HEK293 (cell line): ENCODE results near the gene GNG4.

Experiments used
- EGR2 ChIP-seq: fragments of 450-650 bp; formaldehyde crosslinking; IDR thresholded peaks from 2 replicates; pipeline ENCODE4 v1.5.1; 2016; ENCODE audit warnings: low read depth, missing biosample characterization, missing genetic modification characterization
- GLI2 ChIP-seq: fragments of 450-650 bp; formaldehyde crosslinking; IDR thresholded peaks from 2 replicates; pipeline ENCODE4; 2017; ENCODE audit warnings: missing biosample characterization, missing genetic modification characterization, low read depth, borderline replicate concordance
- GLIS2 ChIP-seq: fragments of 450-650 bp; formaldehyde crosslinking; IDR thresholded peaks from 2 replicates; pipeline ENCODE4 v1.5.1; 2016; ENCODE audit warnings: missing biosample characterization, missing genetic modification characterization
- REST ChIP-seq: fragments of 450-650 bp; formaldehyde crosslinking; IDR thresholded peaks from 2 replicates; pipeline ENCODE4 v1.5.1; 2016; ENCODE audit warnings: missing biosample characterization, missing genetic modification characterization
- SCRT2 ChIP-seq: fragments of 450-650 bp; formaldehyde crosslinking; IDR thresholded peaks from 2 replicates; pipeline ENCODE4 v1.5.1; 2016; ENCODE audit warnings: missing biosample characterization, missing genetic modification characterization
- TRIM28 ChIP-seq: IDR thresholded peaks from 2 replicates; pipeline ENCODE4 v1.6.1; 2011; ENCODE audit warnings: low read length, control low read depth, borderline replicate concordance
- TSHZ1 ChIP-seq: fragments of 450-650 bp; formaldehyde crosslinking; IDR thresholded peaks from 2 replicates; pipeline ENCODE4 v1.5.1; 2016; ENCODE audit warnings: missing biosample characterization, missing genetic modification characterization, borderline replicate concordance
- ZBTB21 ChIP-seq: fragments of 450-650 bp; formaldehyde crosslinking; IDR thresholded peaks from 2 replicates; pipeline ENCODE4 v1.5.1; 2017; ENCODE audit warnings: missing biosample characterization, missing genetic modification characterization
- ZBTB44 ChIP-seq: fragments of 450-650 bp; IDR thresholded peaks from 2 replicates; pipeline ENCODE4 v1.5.1; 2018; ENCODE audit warnings: missing biosample characterization, mild to moderate bottlenecking, missing genetic modification characterization
- ZEB2 ChIP-seq: fragments of 450-650 bp; formaldehyde crosslinking; IDR thresholded peaks from 2 replicates; pipeline ENCODE4 v1.5.1; 2016; ENCODE audit warnings: missing biosample characterization, missing genetic modification characterization
- ZNF146 ChIP-seq: fragments of 450-650 bp; formaldehyde crosslinking; IDR thresholded peaks from 2 replicates; pipeline ENCODE4 v1.5.1; 2016; ENCODE audit warnings: missing biosample characterization, missing genetic modification characterization
- ZNF169 ChIP-seq: fragments of 450-650 bp; formaldehyde crosslinking; IDR thresholded peaks from 2 replicates; pipeline ENCODE4 v1.5.1; 2016; ENCODE audit warnings: missing biosample characterization, missing genetic modification characterization
- ZNF239 ChIP-seq: fragments of 450-650 bp; formaldehyde crosslinking; IDR thresholded peaks from 2 replicates; pipeline ENCODE4 v1.5.1; 2016; ENCODE audit warnings: missing biosample characterization, missing genetic modification characterization
- ZNF24 ChIP-seq: fragments of 450-650 bp; formaldehyde crosslinking; IDR thresholded peaks from 2 replicates; pipeline ENCODE4 v1.5.1; 2016; ENCODE audit warnings: missing biosample characterization, missing genetic modification characterization
- ZNF248 ChIP-seq: fragments of 450-650 bp; formaldehyde crosslinking; IDR thresholded peaks from 2 replicates; pipeline ENCODE4 v1.5.1; 2017; ENCODE audit warnings: missing biosample characterization, missing genetic modification characterization
- ZNF274 ChIP-seq, 2 experiments: fragments of 200-500 bp in 1 of 2; fragments of 450-650 bp in 1 of 2; sonication (Bioruptor generic) in 1 of 2; formaldehyde crosslinking in 1 of 2; IDR thresholded peaks; 2 replicates each; pipeline versions ENCODE4 v1.5.1 to v1.6.1; 2014 to 2016; ENCODE audit warnings: borderline replicate concordance in 1 of 2, inconsistent platforms in 1 of 2, low read length in 1 of 2, missing biosample characterization in 1 of 2, missing genetic modification characterization in 1 of 2
- ZNF302 ChIP-seq: fragments of 450-650 bp; formaldehyde crosslinking; IDR thresholded peaks from 2 replicates; pipeline ENCODE4 v1.5.1; 2016; ENCODE audit warnings: missing biosample characterization, missing genetic modification characterization, low read depth
- ZNF423 ChIP-seq: fragments of 450-650 bp; formaldehyde crosslinking; IDR thresholded peaks from 2 replicates; pipeline ENCODE4 v1.5.1; 2016; ENCODE audit warnings: missing biosample characterization, missing genetic modification characterization
- ZNF488 ChIP-seq: fragments of 450-650 bp; formaldehyde crosslinking; IDR thresholded peaks from 2 replicates; pipeline ENCODE4 v1.5.1; 2016; ENCODE audit warnings: missing biosample characterization, missing genetic modification characterization
- ZNF521 ChIP-seq: fragments of 450-650 bp; formaldehyde crosslinking; IDR thresholded peaks from 2 replicates; pipeline ENCODE4 v1.5.1; 2017; ENCODE audit warnings: missing biosample characterization, mild to moderate bottlenecking, missing genetic modification characterization
- ZNF544 ChIP-seq: fragments of 450-650 bp; formaldehyde crosslinking; IDR thresholded peaks from 2 replicates; pipeline ENCODE4 v1.5.0; 2017; ENCODE audit warnings: missing biosample characterization, missing genetic modification characterization
- ZNF571 ChIP-seq: fragments of 450-650 bp; formaldehyde crosslinking; IDR thresholded peaks from 2 replicates; pipeline ENCODE4 v1.5.0; 2017; ENCODE audit warnings: missing biosample characterization, missing genetic modification characterization
- ZNF585B ChIP-seq: fragments of 450-650 bp; formaldehyde crosslinking; IDR thresholded peaks from 2 replicates; pipeline ENCODE4 v1.5.1; 2016; ENCODE audit warnings: missing biosample characterization, missing genetic modification characterization
- ZNF610 ChIP-seq: fragments of 450-650 bp; formaldehyde crosslinking; IDR thresholded peaks from 2 replicates; pipeline ENCODE4 v1.5.1; 2016; ENCODE audit warnings: missing biosample characterization, missing genetic modification characterization, borderline replicate concordance
- ZNF654 ChIP-seq: fragments of 450-650 bp; formaldehyde crosslinking; IDR thresholded peaks from 2 replicates; pipeline ENCODE4 v1.5.1; 2016; ENCODE audit warnings: low read depth, missing biosample characterization, missing genetic modification characterization
- ZNF701 ChIP-seq: fragments of 450-650 bp; formaldehyde crosslinking; IDR thresholded peaks from 2 replicates; pipeline ENCODE4 v1.5.1; 2016; ENCODE audit warnings: missing biosample characterization, missing genetic modification characterization
- ZNF777 ChIP-seq: fragments of 450-650 bp; formaldehyde crosslinking; IDR thresholded peaks from 2 replicates; pipeline ENCODE4 v1.5.1; 2017; ENCODE audit warnings: missing biosample characterization, missing genetic modification characterization, borderline replicate concordance

Gene GNG4

GRCh38 chr1:235586992-235587391 is 62.6 kb downstream of the GNG4 start (continued):
- TF ChIP-seq REST (tag by site-specific recombination) (no peak), TRIM28 (no peak), GLIS2 (tag by site-specific recombination) (no peak), ZBTB44 (tag by site-specific recombination) (no peak), ZNF274 (IDR thresholded peaks at IDR 0.05; ENCODE audit: low read length) (no peak), ZNF274 (tag by site-specific recombination; IDR thresholded peaks at IDR 0.05; ENCODE audit: borderline replicate concordance) (0 out of 2 replicates have a peak, but pooled peaks have one; percentile 13), ZNF610 (tag by site-specific recombination) (no peak), ZNF169 (tag by site-specific recombination) (no peak), EGR2 (peak; percentile 80), ZNF654 (tag by site-specific recombination) (no peak), ZNF248 (0 out of 2 replicates have a peak, but pooled peaks have one; percentile 39), SCRT2 (tag by site-specific recombination) (no peak), ZNF239 (tag by site-specific recombination) (0 out of 2 replicates have a peak, but pooled peaks have one; percentile 45), ZNF777 (tag by site-specific recombination) (no peak), ZNF571 (tag by site-specific recombination) (no peak), ZNF521 (tag by site-specific recombination) (no peak), ZNF24 (tag by site-specific recombination) (no peak), ZNF488 (tag by site-specific recombination) (no peak), ZNF302 (tag by site-specific recombination) (no peak), TSHZ1 (no peak), GLI2 (tag by site-specific recombination) (no peak), ZNF146 (tag by site-specific recombination) (peak; percentile 26; the same call in 1 of the 2 replicates), ZBTB21 (tag by site-specific recombination) (no peak), ZNF701 (tag by site-specific recombination) (no peak), ZNF585B (tag by site-specific recombination) (no peak), ZEB2 (no peak), ZNF423 (tag by site-specific recombination) (no peak), ZNF544 (tag by site-specific recombination) (no peak)
- TF ChIP-seq, all 188 proteins: peak for 14
